Small intestine (tissue), 7 donors: ENCODE results near the gene PARP3. TPM values are rescaled to one million over a fixed set of nuclear protein-coding genes. Genes with fewer than 3 reads are reported as not detected.

Experiments
- DNase-seq, 2 donors: peaks; one replicate each; pipeline versions ENCODE4 v3.0.0 to v3.0.0-alpha.2; 2013
- FAIRE-seq: peaks from 2 replicates; lab custom pipeline; 2012; peaks lifted over from hg19 to GRCh38; lab: Jason Lieb, UNC
- H3K27ac ChIP-seq, 3 donors: one replicate each; pipeline ENCODE4 v1.5.1; 2013; ENCODE audit warnings: low read length in 2 of 3, mild to moderate bottlenecking in 2 of 3, control low read depth in 1 of 3, inconsistent platforms in 1 of 3, low read depth in 1 of 3, moderate library complexity in 1 of 3
- H3K27me3 ChIP-seq, 3 donors: one replicate each; pipeline ENCODE4 v1.6.1; 2013; ENCODE audit warnings: low read length in 3 of 3, inconsistent platforms in 1 of 3; ENCODE audit not compliant: control insufficient read depth in 3 of 3, insufficient read depth in 3 of 3
- H3K36me3 ChIP-seq, 3 donors: one replicate each; pipeline ENCODE4 v1.6.1; 2013; ENCODE audit warnings: low read length in 3 of 3, inconsistent platforms in 1 of 3, low read depth in 1 of 3, mild to moderate bottlenecking in 1 of 3, moderate library complexity in 1 of 3; ENCODE audit not compliant: control insufficient read depth in 3 of 3, insufficient read depth in 2 of 3
- H3K4me1 ChIP-seq, 3 donors: one replicate each; pipeline ENCODE4 v1.6.1; 2013; ENCODE audit warnings: low read length in 2 of 3, inconsistent platforms in 1 of 3, low read depth in 1 of 3, mild to moderate bottlenecking in 1 of 3, moderate library complexity in 1 of 3; ENCODE audit not compliant: control insufficient read depth in 3 of 3, insufficient read depth in 2 of 3
- H3K4me3 ChIP-seq, 3 donors: one replicate each; pipeline ENCODE4 v1.5.1; 2013; ENCODE audit warnings: low read length in 3 of 3, control low read depth in 1 of 3, inconsistent platforms in 1 of 3, low read depth in 1 of 3, mild to moderate bottlenecking in 1 of 3, moderate library complexity in 1 of 3
- H3K9me3 ChIP-seq, 2 donors: one replicate each; pipeline ENCODE4 v1.6.1; 2013; ENCODE audit warnings: low read depth in 1 of 2, low read length in 1 of 2; ENCODE audit not compliant: control insufficient read depth in 2 of 2, insufficient read depth in 1 of 2
- WGBS, 3 donors: extraction: QIAGEN DNeasy Blood & Tissue Kit; methylation state at CpG; one replicate each; pipeline ENCODE4 v1.1.7; 2013; 5-methylcytosine and 5-hydroxymethylcytosine counted together
- polyA plus RNA-seq, 4 donors: library from polyadenylated mRNA; stranded (reverse) in 3 of 4; unstranded in 1 of 4; fragments of 200-250 nt in 3 of 4; fragments of 120-200 nt in 1 of 4; gene quantifications; one replicate each; pipeline versions ENCODE4 v1.2.1 to v1.2.3, GENCODE V29; 2013
- donor health status: healthy with polysubstance abuse.
- donor health status: control.
- donor health status: control.
- donor health status: Bipolar disorder and iron deficiency.
- donor health status: healthy.

PARP3 gene
- polyA plus RNA-seq, 4 donors, result 11.7 to 59.5 (median 35.8) TPM

GRCh38 chr3:51964521-51964920 is 22.4 kb downstream of the PARP3 start:
- H3K4me3 ChIP-seq, result no peak overlapping the region
- DNase-seq, result no peak
- no peaks in the 10 kb centered on the region for H3K9me3 ChIP-seq
- WGBS, 3 donors, result 73 to 81% (median 77%) methylated on average over 4 of the region's 4 CpGs
- no peak for FAIRE-seq
- peaks cover 0 to 21% (median 0%) of the 10 kb centered on the region in 3 donors for H3K36me3 ChIP-seq
- H3K27me3 ChIP-seq, result no peaks in the 10 kb centered on the region
- no peak overlapping the region for H3K27ac ChIP-seq
- H3K4me1 ChIP-seq, result peaks cover 0 to 41% (median 4%) of the 10 kb centered on the region in 3 donors

- Histone ChIP-seq H3K9me3 (no peaks in the 10 kb centered on the region), H3K27ac (no peak overlapping the region), H3K36me3 (peaks cover 0 to 22% (median 0%) of the 10 kb centered on the region in 3 donors), H3K4me1 (peaks cover 0 to 40% (median 4%) of the 10 kb centered on the region in 3 donors), H3K4me3 (no peak overlapping the region), H3K27me3 (no peaks in the 10 kb centered on the region)
- no peak for FAIRE-seq
- WGBS, 3 donors, result 63 to 80% (median 69%) methylated on average over 2 of the region's 2 CpGs
- no peak for DNase-seq
Measured at GRCh38 chr3:51966016-51966415, 23.9 kb downstream of the PARP3 start.

- no peaks in the 10 kb centered on the region for H3K9me3 ChIP-seq
- H3K4me1 ChIP-seq, result peaks cover 0 to 36% (median 4%) of the 10 kb centered on the region in 3 donors
- peak overlapping the region in 2 of 3 donors; percentile 59 to 76 for H3K4me3 ChIP-seq
- H3K27ac ChIP-seq, result no peak overlapping the region
- no peak for FAIRE-seq
- no peak for DNase-seq
- peaks cover 0 to 26% (median 0%) of the 10 kb centered on the region in 3 donors for H3K36me3 ChIP-seq
- WGBS, 3 donors, result 66 to 85% (median 76%) methylated on average over 5 of the region's 5 CpGs
- H3K27me3 ChIP-seq, result no peaks in the 10 kb centered on the region
Measured at GRCh38 chr3:51966486-51966885, 24.3 kb downstream of the PARP3 start.

- Histone ChIP-seq H3K27me3 (no peaks in the 10 kb centered on the region), H3K9me3 (no peaks in the 10 kb centered on the region), H3K4me3 (peak overlapping the region; percentile 55 to 76 (median 59)), H3K27ac (peak overlapping the region; percentile 43 to 68 (median 60)), H3K36me3 (peaks cover 0 to 28% (median 0%) of the 10 kb centered on the region in 3 donors), H3K4me1 (peaks cover 0 to 32% (median 4%) of the 10 kb centered on the region in 3 donors)
- DNase-seq, result no peak
- FAIRE-seq, result no peak
- 5 to 7% (median 6%) methylated on average over 19 to 33 of the region's 33 CpGs for WGBS, 3 donors
Measured at GRCh38 chr3:51966922-51967383, 24.8 kb downstream of the PARP3 start.

- WGBS, 3 donors, result 1 to 2% (median 1%) methylated on average over 28 to 90 of the region's 90 CpGs
- no peak for FAIRE-seq
- H3K27ac ChIP-seq, result peak within 1 kb of the TSS; percentile 73 to 86 (median 85)
- peaks cover 0 to 28% (median 0%) of the 10 kb centered on the region in 3 donors for H3K36me3 ChIP-seq
- H3K9me3 ChIP-seq, result no peaks in the 10 kb centered on the region
- peaks cover 0 to 26% (median 4%) of the 10 kb centered on the region in 3 donors for H3K4me1 ChIP-seq
- peak within 1 kb of the TSS; percentile 62 to 76 (median 70) for H3K4me3 ChIP-seq
- peak; percentile 38 to 74 for DNase-seq
- no peaks in the 10 kb centered on the region for H3K27me3 ChIP-seq
Measured at GRCh38 chr3:51967384-51968169, 25.4 kb downstream of the PARP3 start, which contains the start of gene PCBP4. Gene PCBP4 (minus strand): TSS chr3:51967454. CDS start chr3:51961240, 6,214 bp downstream.

- Histone ChIP-seq H3K27ac (peak overlapping the region; percentile 73 to 86 (median 85)), H3K36me3 (peaks cover 0 to 28% (median 0%) of the 10 kb centered on the region in 3 donors), H3K9me3 (no peaks in the 10 kb centered on the region), H3K4me1 (peaks cover 0 to 22% (median 4%) of the 10 kb centered on the region in 3 donors), H3K4me3 (peak overlapping the region; percentile 62 to 76 (median 70)), H3K27me3 (no peaks in the 10 kb centered on the region)
- WGBS, 3 donors, result 17 to 26% (median 23%) methylated on average over 9 to 11 of the region's 11 CpGs
- no peak for DNase-seq
- FAIRE-seq, result no peak
Measured at GRCh38 chr3:51968170-51968775, 26.1 kb downstream of the PARP3 start.

GRCh38 chr3:51968883-51969678 is 26.9 kb downstream of the PARP3 start:
- no peaks in the 10 kb centered on the region for H3K9me3 ChIP-seq
- no peak overlapping the region for H3K4me3 ChIP-seq
- peak overlapping the region; percentile 17 to 62 (median 38) for H3K27ac ChIP-seq
- no peak for DNase-seq
- H3K36me3 ChIP-seq, result peaks cover 0 to 28% (median 0%) of the 10 kb centered on the region in 3 donors
- no peak for FAIRE-seq
- 81 to 85% (median 83%) methylated on average over 6 of the region's 6 CpGs for WGBS, 3 donors
- H3K27me3 ChIP-seq, result no peaks in the 10 kb centered on the region
- H3K4me1 ChIP-seq, result peaks cover 0 to 24% (median 4%) of the 10 kb centered on the region in 3 donors
